OCI-M2 (cell line): ENCODE results near the gene OR5T2.
"Not testable (repeated sequence)": the region's sequence is repeated elsewhere in the genome, so short reads cannot be mapped to it uniquely, and the experiment has no call there.

Source experiments
- DNase-seq: peaks from one replicate; lab custom pipeline; 2025; ENCODE audit not compliant: unreplicated experiment; lab: John Stamatoyannopoulos, UW

OR5T2 gene

GRCh38 chr11:56234155-56234554 is at the start of gene OR5T2:
Gene OR5T2 (minus strand): TSS chr11:56234255. CDS start chr11:56233062, 1,193 bp downstream.
- DNase-seq: no peak

DNA sequence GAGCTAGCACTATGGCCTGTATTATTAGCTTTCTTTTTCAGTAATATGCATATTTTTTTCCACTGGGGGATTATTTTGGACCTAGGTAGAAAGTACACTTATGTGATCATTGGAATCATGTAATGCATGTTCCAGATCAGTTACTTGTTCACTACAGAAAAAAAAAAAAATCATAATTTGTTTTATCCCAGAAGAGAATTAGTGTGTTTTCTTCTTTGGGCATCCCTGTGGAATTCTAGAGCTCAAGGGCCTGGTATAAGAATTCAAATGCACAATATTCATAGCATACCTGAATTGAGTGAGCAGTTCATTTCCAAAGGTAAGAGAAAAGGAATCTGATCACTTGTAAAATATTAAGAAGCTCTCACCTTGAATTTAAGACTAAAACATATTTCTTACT is 39.8 kb upstream of the OR5T2 start, which contains the start of gene OR5T1:
Gene OR5T1, plus strand, starts transcription at position 301 of the 400 bp plus-strand sequence. CDS start 1,485 bp downstream, outside the sequence.
- no peak for DNase-seq

- no peak for DNase-seq
Measured at GRCh38 chr11:56271092-56271491, 37.0 kb upstream of the OR5T2 start.

DNA sequence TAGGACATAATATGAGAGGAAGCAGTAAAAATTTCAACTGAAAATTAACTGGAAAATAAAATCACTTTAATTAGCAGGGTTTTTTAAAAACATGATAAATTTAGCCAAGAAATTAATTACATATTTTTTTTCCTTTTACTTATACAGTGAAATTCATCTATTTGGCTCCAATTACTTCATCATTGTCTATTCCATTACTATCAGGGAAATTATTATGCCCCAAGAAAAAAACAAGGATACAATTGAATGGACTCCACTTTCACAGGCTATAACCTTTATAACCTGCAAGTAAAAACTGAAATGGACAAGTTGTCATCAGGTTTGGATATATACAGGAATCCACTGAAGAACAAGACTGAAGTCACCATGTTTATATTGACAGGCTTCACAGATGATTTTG is 17.9 kb upstream of the OR5T2 start, which contains the start of gene OR5T3:
Gene OR5T3, plus strand, starts transcription at position 301 of the 400 bp plus-strand sequence. Its CDS starts 0 bp downstream, at position 301.
- no peak for DNase-seq

GRCh38 chr11:56219735-56220134 is 14.3 kb downstream of the OR5T2 start:
- DNase-seq: not testable (repeated sequence)

DNA sequence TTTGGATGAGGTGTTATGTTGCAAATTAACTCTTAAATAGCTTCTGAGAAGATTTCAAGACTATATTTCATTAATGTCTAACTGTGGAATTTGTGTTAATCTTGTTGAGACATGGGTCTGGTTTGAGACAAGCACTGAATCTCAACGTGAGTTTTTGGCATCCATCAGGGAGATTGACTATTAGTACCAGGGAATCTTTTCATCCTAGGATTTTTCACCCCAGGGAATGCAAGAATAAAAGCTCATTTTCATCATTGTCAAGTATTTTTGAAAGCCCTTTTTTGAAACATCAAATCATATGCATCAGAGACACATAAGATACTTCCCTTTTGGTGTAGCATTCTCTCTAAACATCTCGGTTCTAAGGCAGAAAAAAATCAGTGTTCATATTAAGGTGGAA is 19.5 kb downstream of the OR5T2 start:
- DNase-seq: no peak

DNA sequence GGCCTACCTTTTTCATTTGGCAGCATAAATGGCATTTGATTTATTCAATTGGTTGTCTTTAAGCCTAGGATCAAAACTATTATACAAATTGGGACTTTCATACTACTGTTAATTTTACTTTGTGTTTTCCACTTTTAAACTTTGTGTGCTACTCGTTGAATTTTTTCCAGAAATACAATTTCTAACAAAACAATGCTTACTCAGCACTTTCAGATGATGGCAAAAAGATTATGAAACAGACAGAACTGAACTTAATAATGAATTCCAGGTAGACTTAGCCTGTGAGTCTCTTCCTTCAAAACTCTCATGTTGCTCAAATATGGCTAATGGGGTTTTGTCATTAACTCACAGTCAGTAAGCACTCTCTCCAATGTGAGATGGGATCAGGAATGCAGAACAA is 26.3 kb downstream of the OR5T2 start:
- no peak for DNase-seq

GRCh38 chr11:56197367-56197766 is 36.7 kb downstream of the OR5T2 start:
- DNase-seq: no peak

DNA sequence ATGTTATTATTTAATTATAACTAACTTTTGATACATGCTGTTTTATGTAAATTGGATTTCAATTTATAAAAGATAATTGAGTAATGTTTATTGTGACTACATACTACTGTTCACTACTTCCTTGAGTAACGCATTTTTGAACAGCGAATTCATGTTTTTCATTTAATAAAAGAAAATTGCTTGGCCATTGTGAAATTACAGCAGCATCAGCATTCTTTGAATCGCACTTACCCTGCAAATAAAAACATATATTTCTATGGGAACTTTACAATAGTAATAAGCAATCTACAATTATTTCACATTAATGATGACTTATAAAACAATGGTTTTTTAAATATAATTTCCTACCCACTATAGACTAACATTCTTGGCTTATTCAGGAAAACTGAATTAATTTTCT is 37.4 kb downstream of the OR5T2 start:
- DNase-seq: no peak

DNA sequence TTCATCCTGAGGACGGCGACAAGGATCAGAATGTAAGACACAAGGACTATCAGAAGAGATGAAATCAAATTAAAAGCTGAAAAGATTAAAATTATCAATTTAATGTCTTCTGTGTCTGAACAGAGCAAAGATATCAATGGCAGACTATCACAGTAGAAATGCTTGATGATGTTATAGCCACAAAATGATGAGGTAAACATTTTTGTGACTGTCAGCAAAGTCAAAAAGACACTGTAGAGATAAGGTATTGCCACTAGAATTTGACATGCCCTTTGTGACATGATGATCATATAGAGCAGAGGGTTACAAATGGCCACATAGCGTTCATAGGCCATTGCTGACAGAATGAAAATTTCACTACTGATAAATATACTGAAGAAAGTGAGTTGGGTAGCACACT is 45.5 kb downstream of the OR5T2 start:
- DNase-seq: no peak

GRCh38 chr11:56183459-56183858 is 50.6 kb downstream of the OR5T2 start:
- DNase-seq: no peak
